ENCODE data around the gene MTARC2.

The MTARC2 gene

DNA sequence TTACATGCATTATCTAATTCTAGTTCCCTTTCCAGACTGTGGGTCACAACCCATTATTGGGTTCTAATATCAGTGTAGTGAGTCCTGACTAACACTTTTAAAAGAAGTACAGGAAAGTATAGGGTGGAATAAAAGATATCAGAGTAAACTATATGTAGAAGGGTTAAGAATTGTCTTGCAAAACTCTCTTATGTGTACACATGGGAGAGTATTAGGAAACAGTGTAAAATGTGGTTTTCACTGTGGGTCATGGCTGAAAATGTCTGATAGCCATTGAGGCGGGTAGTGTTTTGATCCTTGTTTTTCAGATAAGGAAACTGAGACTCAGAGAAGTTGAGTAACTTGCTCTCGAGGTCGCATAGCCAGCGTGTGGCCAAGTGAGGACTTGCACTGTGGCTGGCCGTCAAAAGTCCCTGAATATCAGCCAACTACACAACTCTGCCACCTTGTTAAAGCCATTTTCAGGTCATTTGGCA lies 20.0 kb downstream of the MTARC2 start:
- no peak for DNase-seq (ENCODE audit: low read depth in 3 of 3)

DNA sequence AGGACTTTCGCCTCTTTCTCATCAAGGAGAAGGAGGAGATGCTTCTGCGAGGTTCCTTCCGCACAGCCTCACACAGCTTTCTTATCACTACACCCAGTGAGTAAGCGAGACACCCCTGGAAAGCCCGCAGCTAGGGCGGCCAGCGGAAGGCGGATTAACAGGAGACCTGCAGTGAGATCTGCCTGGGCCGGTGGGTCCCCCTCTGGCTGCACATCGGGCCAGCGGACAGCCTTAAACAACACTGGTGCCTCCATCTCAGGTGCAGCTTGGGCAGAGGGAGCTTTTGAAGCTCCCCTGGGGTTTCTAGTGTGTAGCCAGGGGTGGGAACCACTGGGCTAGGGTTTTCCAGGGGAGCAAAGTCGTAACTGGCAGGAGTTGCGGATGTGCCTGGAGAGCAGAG lies 21.1 kb downstream of the MTARC2 start:
- DNase-seq (ENCODE audit: low read depth in 3 of 3), result no peak

DNA sequence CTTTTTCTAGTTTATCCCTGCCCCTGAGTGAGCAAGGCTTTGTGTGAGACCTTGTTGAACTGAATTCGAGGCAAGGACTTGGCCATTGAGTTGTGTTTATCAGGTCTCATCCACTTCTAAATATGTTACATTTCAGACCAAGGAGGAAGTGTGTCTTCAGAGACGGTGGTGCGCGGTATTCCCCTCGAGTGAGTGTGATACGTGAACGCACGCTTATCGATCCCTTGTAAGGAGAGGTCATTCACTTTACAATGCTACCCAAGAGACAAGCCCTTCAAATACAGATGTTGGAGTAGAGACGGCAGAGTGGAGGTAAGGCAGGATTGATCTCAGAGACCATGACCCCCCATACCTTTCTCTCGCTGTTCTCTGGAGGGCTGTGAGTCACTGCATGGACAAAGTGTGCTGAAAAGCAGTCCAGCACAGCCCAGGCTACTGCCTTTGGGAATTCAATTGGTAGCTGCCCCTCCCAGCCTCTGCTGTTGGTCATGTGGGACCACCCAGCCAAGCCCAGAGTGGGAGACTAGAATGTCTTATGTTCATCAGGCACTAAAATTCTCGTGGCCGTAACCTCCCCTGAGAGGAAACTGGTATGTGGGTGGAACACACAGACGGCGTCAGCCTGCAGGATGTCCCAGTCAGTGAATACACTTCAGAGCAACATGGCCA lies 22.3 kb downstream of the MTARC2 start:
- DNase-seq (ENCODE audit: low read depth in 3 of 3), result no peak

DNA sequence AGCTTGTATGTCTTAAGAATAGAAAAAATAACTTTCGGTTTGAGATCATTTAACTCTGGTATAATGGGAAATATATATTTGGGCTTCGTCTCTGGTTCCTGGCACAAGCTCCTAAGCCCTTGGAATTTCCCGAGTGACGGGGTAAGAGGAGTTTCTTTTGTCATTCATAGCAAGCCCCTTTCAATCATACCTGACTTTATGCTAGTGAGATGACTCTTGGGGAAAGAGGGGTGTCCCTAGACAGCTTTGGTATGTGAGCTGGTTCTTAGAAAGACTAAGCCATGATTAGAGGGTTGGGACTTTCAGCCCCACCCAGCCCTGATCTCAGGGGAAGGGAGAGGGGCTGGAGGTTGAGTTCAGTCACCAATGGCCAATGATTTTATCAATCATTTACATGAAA lies 24.7 kb downstream of the MTARC2 start:
- DNase-seq (ENCODE audit: low read depth in 3 of 3), result no peak

DNA sequence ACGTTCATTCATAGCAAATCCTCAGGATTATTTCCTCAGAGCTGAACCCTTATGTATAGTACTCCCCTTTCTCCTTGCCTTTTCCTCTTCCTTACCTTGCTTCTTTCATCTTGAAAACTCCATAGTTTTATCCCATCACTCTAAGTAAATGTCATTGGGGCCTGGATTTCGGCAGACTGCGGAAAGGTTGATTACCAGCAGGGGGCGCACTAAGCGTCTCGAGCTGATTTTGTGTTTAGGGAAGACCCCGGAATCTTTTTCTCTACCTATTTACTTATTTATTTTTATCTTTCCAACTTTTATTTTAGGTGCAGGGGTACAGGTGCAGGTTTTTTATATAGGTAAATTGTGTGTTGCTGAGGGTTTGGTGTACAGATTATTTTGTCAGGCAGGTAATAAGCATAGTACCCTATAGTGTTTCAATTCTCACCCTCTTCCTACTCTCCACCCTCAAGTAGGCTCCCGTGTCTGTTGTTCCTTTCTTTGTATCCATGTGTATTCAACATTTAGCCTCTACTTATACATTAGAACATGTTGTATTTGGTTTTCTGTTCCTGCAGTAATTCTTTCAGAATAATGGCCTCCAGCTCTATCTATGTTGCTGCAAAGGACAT lies 27.2 kb downstream of the MTARC2 start:
- DNase-seq (ENCODE audit: low read depth in 3 of 3), result peak in 2 of 3 donors; percentile 18 to 29

DNA sequence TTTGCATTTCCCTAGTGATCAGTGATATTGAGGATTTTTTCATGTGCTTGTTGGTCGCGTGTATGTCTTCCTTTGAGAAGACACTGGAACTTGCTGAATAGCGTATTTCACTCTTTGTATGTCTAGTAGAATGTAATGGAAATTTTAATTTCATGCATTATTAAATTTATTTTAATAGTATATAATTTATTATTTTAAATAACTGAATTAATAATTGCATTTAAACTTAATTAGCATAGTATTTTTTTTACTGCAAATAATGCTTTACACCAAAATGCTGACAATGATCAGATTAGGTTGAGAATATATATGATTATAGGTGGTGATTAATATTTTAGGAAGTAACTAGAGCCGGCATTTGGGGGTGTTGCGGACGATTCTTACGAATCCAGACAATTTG lies 28.1 kb downstream of the MTARC2 start:
- DNase-seq (ENCODE audit: low read depth in 3 of 3), result no peak

DNA sequence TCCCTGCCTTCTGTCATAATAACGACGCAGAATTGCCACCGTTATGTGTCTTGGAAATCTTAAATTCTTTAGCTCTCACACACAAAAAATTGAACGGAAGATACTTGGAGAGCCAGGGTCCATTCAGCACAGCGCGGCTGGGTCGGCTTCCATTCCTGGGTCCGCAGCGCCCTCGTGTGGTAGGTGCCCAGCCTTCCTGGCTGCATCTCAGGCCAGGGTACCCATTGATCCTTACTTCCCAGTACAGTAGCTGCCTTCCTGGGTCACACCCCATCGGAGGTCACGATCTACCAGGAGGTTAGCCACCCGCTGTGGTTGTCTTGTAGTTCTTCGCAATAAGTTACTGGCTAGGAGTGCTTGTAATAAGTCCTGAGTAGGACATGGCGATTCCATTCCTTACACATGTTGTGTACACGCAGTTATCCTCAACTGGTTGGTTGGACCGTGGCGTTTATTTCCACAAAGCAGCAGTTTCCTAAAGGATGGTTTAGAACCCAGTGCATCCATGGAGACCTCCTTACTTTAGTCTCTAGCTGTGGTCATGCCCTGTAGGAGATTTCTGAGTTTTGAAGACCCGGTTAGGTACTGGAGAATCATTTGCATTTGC lies 28.7 kb downstream of the MTARC2 start:
- DNase-seq (ENCODE audit: low read depth in 3 of 3), result peak; percentile 26 to 71 (median 56)

DNA sequence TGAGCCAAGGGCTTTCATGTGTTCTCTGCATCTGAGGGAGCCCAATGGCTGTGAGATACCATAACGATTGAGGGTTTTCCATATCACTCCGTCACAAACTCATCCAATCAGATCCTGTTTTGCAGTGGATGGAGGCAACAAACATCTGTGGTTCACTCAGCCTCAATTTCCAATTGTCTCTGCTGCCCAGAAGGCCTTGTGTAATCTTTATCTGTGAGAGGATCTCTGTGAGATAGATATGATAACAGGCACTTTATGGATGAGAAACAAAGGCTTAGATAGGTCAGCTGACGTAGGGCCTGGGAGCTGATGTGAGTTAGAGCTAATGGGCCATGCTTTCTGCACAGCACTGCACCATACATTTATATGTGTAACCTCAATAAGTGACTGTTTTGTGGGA lies 35.3 kb downstream of the MTARC2 start:
- DNase-seq (ENCODE audit: low read depth in 3 of 3), result no peak

DNA sequence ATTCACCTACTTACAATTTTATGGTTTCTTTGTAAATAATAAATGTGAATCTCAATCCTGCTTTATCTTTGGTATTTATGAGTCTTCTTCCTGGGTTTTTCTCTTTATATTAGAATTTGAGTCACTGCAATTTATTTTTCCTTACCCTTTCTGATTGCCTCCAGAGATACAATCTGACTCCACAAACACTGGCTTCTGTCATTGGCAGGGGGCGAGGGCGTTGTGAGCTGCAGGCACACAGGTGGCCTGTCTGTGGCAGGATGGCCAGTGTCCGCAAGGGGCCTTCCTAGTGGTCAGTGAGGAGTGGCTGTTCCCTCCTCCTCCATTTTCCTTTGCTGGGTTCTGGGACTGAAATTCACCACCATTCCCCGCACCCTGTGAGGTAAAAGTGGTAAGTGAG lies 36.6 kb downstream of the MTARC2 start:
- DNase-seq (ENCODE audit: low read depth in 3 of 3), result no peak

DNA sequence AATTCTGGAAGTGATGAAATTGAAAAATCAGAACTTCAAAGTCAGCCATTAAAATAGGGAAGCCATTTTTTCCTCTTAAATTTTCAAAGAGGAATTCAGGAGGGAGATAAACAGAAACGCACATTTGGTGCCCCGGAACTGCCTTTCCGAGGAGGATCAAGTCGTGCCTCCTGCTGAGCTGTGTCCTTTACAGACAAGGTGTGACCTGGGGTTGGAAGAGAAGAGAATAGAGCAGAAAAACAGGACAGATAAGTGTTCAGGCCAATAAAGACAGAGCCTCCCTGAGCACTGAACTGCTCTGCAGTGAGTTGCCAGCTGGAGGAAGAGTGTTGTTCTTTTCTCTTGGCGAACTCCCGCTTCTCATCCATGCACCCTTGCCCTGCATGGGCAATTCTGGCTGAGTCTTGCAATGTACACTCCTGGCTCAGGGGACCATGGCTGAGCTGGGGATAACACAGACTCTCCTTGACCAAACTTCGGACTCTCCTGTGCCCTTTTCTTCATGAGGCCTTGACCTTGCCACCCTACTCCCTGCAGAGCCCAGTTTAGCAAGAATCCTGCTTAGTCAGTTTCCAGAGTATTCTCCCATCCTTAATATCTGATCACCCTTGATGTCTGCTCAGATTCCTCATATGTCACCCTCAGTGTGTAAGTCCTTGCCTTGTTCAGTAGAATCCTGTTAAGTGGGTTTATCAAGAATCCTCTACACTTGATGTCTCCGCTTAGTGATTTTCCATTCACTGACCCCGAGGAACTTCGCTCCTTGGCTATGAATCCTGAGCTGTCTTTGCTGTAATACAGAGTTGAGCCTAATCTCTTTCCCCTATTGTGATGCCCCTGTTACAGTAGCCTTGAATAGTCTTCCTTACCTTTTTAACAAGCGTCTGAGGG lies 37.3 kb downstream of the MTARC2 start:
- DNase-seq (ENCODE audit: low read depth in 3 of 3), result no peak

DNA sequence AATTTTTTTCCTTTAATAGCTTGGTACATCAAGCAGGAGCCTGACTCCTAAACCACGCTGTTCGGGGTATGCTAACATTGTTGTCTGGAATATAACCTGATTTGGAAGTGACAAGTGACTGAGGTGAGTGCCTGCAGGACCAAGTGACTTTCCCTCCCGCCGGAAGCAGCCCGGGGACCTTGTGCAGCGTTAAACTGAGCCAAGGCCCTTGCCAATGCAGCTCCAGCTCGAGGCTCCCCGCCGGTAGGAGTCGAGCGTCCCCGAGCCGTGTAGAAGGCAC lies 37.9 kb downstream of the MTARC2 start:
- no peak for DNase-seq (ENCODE audit: low read depth in 3 of 3)

DNA sequence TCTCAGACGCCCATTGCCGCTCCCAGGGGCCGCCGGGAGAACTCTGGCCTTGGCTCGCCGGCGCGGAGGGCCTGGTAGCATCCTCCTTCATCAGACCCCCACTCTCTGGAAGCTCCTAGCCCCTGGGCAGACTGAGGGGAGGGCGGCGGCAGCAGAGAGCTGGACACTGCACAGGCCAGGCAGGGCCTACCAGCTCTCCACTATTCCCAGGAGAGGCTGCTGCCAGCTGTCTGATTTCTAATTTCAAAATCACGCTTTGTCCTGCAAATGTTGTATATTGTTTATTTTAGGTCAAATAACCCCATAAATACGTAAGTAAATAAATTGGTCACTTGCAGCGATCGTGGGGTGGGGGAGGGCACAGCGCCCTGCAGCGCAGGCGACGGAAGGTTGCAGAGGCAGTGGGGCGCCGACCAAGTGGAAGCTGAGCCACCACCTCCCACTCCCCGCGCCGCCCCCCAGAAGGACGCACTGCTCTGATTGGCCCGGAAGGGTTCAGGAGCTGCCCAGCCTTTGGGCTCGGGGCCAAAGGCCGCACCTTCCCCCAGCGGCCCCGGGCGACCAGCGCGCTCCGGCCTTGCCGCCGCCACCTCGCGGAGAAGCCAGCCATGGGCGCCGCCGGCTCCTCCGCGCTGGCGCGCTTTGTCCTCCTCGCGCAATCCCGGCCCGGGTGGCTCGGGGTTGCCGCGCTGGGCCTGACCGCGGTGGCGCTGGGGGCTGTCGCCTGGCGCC lies 38.4 kb downstream of the MTARC2 start, which contains the start of gene MTARC1:
Gene MTARC1, plus strand, starts transcription at position 577 of the 732 bp plus-strand sequence. Its CDS starts 32 bp downstream, at position 609.
- no peak for DNase-seq (ENCODE audit: low read depth in 3 of 3)

DNA sequence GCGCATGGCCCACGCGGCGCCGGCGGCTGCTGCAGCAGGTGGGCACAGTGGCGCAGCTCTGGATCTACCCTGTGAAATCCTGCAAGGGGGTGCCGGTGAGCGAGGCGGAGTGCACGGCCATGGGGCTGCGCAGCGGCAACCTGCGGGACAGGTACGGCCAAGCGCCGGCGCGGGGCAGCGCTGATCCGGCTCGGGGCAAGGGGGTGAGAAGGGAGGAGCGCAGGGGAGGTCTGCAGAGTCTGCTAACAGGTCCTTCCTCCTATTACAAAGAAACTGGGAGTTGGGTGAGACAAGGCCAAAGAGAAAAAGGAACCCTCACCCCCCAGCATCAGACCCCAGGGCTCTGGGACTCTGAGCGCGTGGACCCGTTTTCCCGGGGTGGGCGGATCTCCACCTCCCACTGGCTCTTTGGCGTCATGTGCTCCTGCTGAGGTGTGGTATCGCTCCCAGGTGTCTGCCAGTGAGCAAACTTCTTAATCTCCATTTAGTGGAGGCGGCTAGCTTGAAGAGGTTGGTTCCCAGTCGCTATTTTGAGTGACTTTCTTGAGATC lies 39.0 kb downstream of the MTARC2 start:
- no peak for DNase-seq (ENCODE audit: low read depth in 3 of 3)

DNA sequence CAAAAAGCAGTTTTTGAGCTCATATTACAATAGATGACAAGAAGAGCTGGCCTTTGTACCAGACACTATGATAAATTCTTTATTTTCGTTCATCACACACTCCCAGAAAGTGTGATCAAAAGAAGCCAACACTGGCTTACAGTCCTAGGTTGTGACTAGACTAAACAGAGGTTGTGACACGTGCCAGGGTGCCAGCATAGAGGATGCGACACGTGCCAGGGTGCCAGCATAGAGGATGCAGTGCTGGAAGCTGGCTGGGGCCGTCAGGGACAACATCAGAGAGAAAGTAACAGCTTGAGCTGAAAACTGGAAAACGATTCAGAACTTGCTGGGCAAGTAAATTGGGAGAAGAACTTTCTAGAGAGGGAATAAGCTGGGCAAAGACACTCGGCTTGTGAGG lies 40.8 kb downstream of the MTARC2 start:
- no peak for DNase-seq (ENCODE audit: low read depth in 3 of 3)

DNA sequence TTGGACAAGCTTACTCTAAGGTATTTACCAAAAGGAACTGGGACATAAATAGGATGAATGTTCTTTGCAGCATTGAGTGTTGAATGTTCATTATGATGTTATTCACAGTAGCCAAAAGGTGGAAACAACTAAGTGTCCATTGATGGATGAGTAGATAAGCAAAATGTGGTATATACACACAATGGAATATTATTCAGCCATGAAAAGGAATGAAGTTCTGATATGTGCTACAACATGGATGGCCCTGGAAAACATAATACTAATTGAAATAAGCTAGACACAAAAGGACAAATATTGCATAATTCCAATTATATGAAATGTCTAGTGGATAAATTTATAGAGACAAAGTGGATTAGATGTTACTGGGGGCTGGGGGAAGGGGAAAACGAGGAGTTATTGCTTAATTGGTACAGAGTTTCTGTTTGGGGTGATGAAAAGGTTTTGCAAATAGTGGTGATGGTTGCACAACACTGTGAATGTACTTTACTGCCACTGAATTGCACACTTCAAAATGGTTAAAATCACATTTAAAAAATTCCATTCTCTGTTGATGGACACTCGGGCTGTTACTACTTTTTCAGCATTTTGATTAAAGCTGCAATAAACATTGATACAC lies 41.5 kb downstream of the MTARC2 start:
- no peak for DNase-seq (ENCODE audit: low read depth in 3 of 3)

DNA sequence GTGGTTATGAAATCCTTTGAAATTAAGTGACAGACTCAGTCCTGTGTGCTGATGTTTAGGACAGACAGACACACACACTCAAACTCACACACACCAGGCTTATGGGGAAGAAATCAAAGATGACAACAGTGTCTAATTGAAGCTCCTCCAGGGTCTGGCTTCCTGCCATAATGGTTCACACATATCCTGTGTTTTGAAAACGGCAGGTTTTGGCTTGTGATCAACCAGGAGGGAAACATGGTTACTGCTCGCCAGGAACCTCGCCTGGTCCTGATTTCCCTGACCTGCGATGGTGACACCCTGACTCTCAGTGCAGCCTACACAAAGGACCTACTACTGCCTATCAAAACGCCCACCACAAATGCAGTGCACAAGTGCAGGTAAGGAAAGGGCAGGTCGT lies 43.2 kb downstream of the MTARC2 start:
- no peak for DNase-seq (ENCODE audit: low read depth in 3 of 3)

DNA sequence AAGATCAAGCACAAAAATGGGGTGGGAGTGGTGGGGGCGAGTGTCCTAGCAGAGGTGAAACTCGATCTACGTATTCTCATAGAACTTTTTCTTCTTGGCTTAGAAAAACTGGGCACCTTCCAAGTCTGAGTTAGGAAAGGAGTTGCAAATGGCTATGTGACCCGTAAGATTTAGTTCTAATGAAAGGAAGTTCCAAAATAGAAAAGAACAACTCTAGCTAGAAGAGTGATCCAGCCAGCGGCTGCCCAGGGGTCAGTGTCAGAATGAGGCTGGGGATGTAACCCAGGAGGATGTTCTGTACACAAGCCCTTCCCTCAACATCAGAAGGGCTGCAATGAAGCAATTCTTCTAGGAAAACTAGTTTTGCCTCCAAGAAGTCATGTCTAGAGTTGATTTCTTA lies 43.8 kb downstream of the MTARC2 start:
- DNase-seq (ENCODE audit: low read depth in 3 of 3), result no peak

DNA sequence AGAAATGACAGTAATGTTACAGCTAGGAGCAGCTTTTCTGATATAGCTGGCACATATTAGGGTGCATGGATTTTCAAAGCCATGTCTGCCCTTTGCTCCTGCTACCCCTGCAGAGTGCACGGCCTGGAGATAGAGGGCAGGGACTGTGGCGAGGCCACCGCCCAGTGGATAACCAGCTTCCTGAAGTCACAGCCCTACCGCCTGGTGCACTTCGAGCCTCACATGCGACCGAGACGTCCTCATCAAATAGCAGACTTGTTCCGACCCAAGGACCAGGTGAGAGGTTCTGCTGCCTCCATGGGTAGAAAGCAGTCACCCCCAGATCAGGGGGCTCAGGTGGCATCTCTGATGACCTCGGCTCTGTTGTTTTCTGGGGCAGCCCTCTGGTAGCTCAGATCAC lies 48.4 kb downstream of the MTARC2 start:
- no peak for DNase-seq (ENCODE audit: low read depth in 3 of 3)

DNA sequence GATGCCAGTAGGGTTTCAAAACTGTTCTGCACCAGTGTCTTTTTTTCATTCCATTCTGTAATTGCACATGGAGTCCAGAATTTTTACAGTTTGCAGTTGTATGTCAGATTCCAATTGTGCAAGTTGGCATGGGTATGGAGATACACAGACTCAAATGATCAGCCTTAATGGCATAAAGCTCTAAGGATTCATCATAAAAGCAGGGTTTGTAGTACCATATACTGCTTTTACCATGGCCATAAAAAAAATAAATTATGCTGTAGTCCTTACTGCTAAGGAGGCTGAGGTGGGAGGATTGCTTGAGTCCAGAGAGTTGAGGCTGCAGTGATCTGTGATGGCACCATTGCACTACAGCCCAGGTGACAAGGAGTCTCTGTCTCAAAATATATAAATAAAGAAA lies 48.9 kb downstream of the MTARC2 start:
- DNase-seq (ENCODE audit: low read depth in 3 of 3), result no peak

DNA sequence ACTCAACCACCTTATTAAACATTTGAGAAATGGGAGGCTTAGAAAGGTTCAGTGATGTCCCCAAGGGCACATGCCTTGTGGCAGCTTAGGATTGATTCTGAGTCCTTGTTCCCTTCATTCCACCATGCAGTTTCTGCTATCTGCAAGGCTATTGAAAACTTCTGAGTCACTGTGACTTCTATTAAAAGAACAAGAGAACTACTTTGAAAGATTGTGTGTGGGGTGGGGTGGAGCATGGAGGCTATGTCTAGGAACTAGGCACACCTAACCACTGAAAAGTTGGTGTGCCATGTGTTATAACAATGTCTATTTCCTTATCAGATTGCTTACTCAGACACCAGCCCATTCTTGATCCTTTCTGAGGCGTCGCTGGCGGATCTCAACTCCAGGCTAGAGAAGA lies 49.4 kb downstream of the MTARC2 start:
- DNase-seq (ENCODE audit: low read depth in 3 of 3), result no peak

DNA sequence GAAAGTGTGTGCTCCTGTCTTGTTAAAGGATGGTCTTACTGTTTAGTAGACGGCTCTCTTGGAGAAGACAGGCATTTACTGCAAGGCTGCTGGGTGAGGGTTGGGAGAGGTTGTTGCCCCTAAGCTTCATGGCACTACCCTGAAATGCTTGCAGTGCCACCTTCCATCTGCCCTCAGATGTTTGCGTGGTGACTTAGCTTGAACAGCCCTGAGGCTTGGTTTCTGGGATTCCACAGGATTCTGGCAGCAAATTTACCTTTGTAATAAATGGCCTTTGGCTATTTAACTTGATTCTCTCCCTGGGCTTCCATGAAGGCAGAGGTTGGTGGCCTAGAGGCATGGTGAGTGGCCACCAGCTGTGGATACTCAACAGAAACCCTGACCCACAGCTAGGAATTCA lies 50.2 kb downstream of the MTARC2 start:
- no peak for DNase-seq (ENCODE audit: low read depth in 3 of 3)
